Prostate gland (tissue), 2 donors: ENCODE results near the gene TAF5L. TPM values are rescaled to one million over a fixed set of nuclear protein-coding genes. Genes with fewer than 3 reads are reported as not detected.
"Not testable (repeated sequence)": the region's sequence is repeated elsewhere in the genome, so short reads cannot be mapped to it uniquely, and the experiment has no call there.

Source experiments
- DNase-seq: peaks from one replicate; pipeline ENCODE4 v3.0.0-alpha.2; 2019; ENCODE audit warnings: low spot score
- H3K27ac ChIP-seq, 2 donors: fragments of 200-600 bp; sonication (generic); 2 replicates each; pipeline ENCODE4 v1.5.1; 2017 to 2019
- H3K27me3 ChIP-seq: fragments of 200-600 bp; sonication (generic); replicated peaks from 2 replicates; pipeline ENCODE4 v1.5.1; 2019; ENCODE audit not compliant: insufficient read depth
- H3K36me3 ChIP-seq, 2 donors: fragments of 200-600 bp; sonication (generic); 1 replicate in 1 of 2; 2 replicates in 1 of 2; pipeline versions ENCODE4 v1.5.1 to v1.8.1; 2017 to 2019
- H3K4me1 ChIP-seq: fragments of 200-600 bp; sonication (generic); replicated peaks from 2 replicates; pipeline ENCODE4 v1.5.1; 2019
- H3K4me3 ChIP-seq, 2 donors: fragments of 200-600 bp; sonication (generic); 2 replicates each; pipeline ENCODE4 v1.5.1; 2017 to 2019
- H3K9me3 ChIP-seq: fragments of 200-600 bp; sonication (generic); 2 replicates; pipeline ENCODE4 v1.5.1; 2017
- CTCF ChIP-seq, 4 experiments: fragments of 200-600 bp in 2 of 4; fragments of 450-650 bp in 2 of 4; sonication (generic) in 2 of 4; IDR thresholded peaks; 1 replicate in 3 of 4; 2 replicates in 1 of 4; pipeline ENCODE4 v1.5.1; 2016 to 2019; ENCODE audit warnings: antibody characterized with exemption in 4 of 4, mild to moderate bottlenecking in 2 of 4, moderate library complexity in 2 of 4
- POLR2A ChIP-seq: fragments of 450-650 bp; IDR thresholded peaks from one replicate; pipeline ENCODE4 v1.6.1; 2016; ENCODE audit warnings: antibody characterized with exemption, mild to moderate bottlenecking
- POLR2AphosphoS5 ChIP-seq: sonication (generic); formaldehyde crosslinking; IDR thresholded peaks from one replicate; pipeline ENCODE4 v1.6.1; 2017; ENCODE audit warnings: antibody characterized with exemption
- WGBS: methylation state at CpG from one replicate; pipeline ENCODE4 v1.1.5; 2018; 5-methylcytosine and 5-hydroxymethylcytosine counted together
- intact Hi-C: fragments of 100-400 bp; cut with DNase I; formaldehyde crosslinking; loops from one replicate; pipeline ENCODE4 v1.14.2; 2022
- total RNA-seq, 2 donors: library from RNA; depleted of rRNA; stranded (reverse); fragments of >200 nt; gene quantifications; one replicate each; pipeline ENCODE4 v1.1.0, GENCODE V29; 2016

TAF5L gene
- total RNA-seq, 2 donors from 2014 or later, result 14.0 to 17.2 TPM

- WGBS, result 95% methylated on average over 5 of the region's 5 CpGs
- H3K27me3 ChIP-seq, result no peaks in the 10 kb centered on the region
Observed at GRCh38 chr1:229600229-229600628, 25.7 kb downstream of the TAF5L start.

GRCh38 chr1:229599218-229599954 is 26.5 kb downstream of the TAF5L start:
- Histone ChIP-seq H3K4me1 (no peaks in the 10 kb centered on the region), H3K36me3 (peaks cover 0 to 4% of the 10 kb centered on the region in 2 donors), H3K27ac (no peak overlapping the region), H3K9me3 (no peaks in the 10 kb centered on the region), H3K27me3 (no peaks in the 10 kb centered on the region), H3K4me3 (no peak overlapping the region)
- no peak for DNase-seq
- WGBS, result 89% methylated on average over 3 of the region's 3 CpGs
- TF ChIP-seq POLR2A (no peak), POLR2AphosphoS5 (no peak), CTCF (IDR thresholded peaks at IDR 0.05) (no peak)
- intact Hi-C loops, result loop anchor here (5.0 kb wide), 1 partner anchor 42 kb away; the partner anchor contains the start of gene ABCB10

More at GRCh38 chr1:229600229-229600628, 25.7 kb downstream of the TAF5L start:
- H3K4me3 ChIP-seq, result no peak overlapping the region
- no peaks in the 10 kb centered on the region for H3K9me3 ChIP-seq
- H3K27ac ChIP-seq, result no peak overlapping the region
- no peak for TF ChIP-seq CTCF (IDR thresholded peaks at IDR 0.05)
- TF ChIP-seq POLR2AphosphoS5, result no peak
- TF ChIP-seq POLR2A, result no peak
- intact Hi-C loops, result no loop called here
- no peaks in the 10 kb centered on the region for H3K36me3 ChIP-seq
- no peaks in the 10 kb centered on the region for H3K4me1 ChIP-seq
- DNase-seq, result no peak

GRCh38 chr1:229597877-229598276 is 28.0 kb downstream of the TAF5L start:
- WGBS, result 66% methylated on average over 3 of the region's 3 CpGs
- TF ChIP-seq CTCF (IDR thresholded peaks at IDR 0.05), result no peak
- TF ChIP-seq POLR2AphosphoS5, result no peak
- TF ChIP-seq POLR2A, result no peak
- Histone ChIP-seq H3K9me3 (no peaks in the 10 kb centered on the region), H3K4me1 (no peaks in the 10 kb centered on the region), H3K27me3 (no peaks in the 10 kb centered on the region), H3K4me3 (no peak overlapping the region), H3K27ac (peak overlapping the region; percentile 36 to 41), H3K36me3 (peaks cover 0 to 6% of the 10 kb centered on the region in 2 donors)
- DNase-seq, result no peak
- intact Hi-C loops, result loop anchor here (5.0 kb wide), 1 partner anchor 41 kb away; the partner anchor contains the start of gene ABCB10

- no peaks in the 10 kb centered on the region for H3K9me3 ChIP-seq
- no peak overlapping the region for H3K4me3 ChIP-seq
- no peaks in the 10 kb centered on the region for H3K4me1 ChIP-seq
- peak overlapping the region; percentile 36 to 41 for H3K27ac ChIP-seq
- H3K27me3 ChIP-seq, result no peaks in the 10 kb centered on the region
- DNase-seq, result no peak
- 51% methylated on average over 7 of the region's 7 CpGs for WGBS
- peaks cover 0 to 6% of the 10 kb centered on the region in 2 donors for H3K36me3 ChIP-seq
- intact Hi-C loops, result loop anchor here (5.0 kb wide), 1 partner anchor 40 kb away; the partner anchor contains the start of gene ABCB10
- TF ChIP-seq CTCF (IDR thresholded peaks at IDR 0.05), result no peak
- no peak for TF ChIP-seq POLR2A
- no peak for TF ChIP-seq POLR2AphosphoS5
Observed at GRCh38 chr1:229596925-229597699, 28.8 kb downstream of the TAF5L start.

- not testable (repeated sequence) for H3K36me3 ChIP-seq, H3K9me3 ChIP-seq, H3K27me3 ChIP-seq, DNase-seq, H3K4me1 ChIP-seq, H3K4me3 ChIP-seq, H3K27ac ChIP-seq
- intact Hi-C loops, result loop anchor here (5.0 kb wide), 1 partner anchor 39 kb away; the partner anchor contains the start of gene ABCB10
- WGBS, result 94% methylated on average over 7 of the region's 7 CpGs
Observed at GRCh38 chr1:229595876-229596275, 30.0 kb downstream of the TAF5L start.
